Uterus (tissue), 2 donors: ENCODE results near the gene RAB9B.

Experiments
- POLR2A ChIP-seq, 2 donors: fragments of 450-650 bp; IDR thresholded peaks; one replicate each; pipeline ENCODE4 v1.6.1; 2016; ENCODE audit warnings: antibody characterized with exemption in 2 of 2, mild to moderate bottlenecking in 1 of 2, moderate library complexity in 1 of 2
- TF ChIP-seq, protein P1 (sequence below), 4 experiments: fragments of 200-600 bp in 2 of 4; fragments of 450-650 bp in 2 of 4; sonication (generic) in 2 of 4; IDR thresholded peaks; one replicate each; pipeline ENCODE4 v1.5.1; 2016 to 2019; ENCODE audit warnings: antibody characterized with exemption in 4 of 4, mild to moderate bottlenecking in 2 of 4, moderate library complexity in 1 of 4

DNA sequence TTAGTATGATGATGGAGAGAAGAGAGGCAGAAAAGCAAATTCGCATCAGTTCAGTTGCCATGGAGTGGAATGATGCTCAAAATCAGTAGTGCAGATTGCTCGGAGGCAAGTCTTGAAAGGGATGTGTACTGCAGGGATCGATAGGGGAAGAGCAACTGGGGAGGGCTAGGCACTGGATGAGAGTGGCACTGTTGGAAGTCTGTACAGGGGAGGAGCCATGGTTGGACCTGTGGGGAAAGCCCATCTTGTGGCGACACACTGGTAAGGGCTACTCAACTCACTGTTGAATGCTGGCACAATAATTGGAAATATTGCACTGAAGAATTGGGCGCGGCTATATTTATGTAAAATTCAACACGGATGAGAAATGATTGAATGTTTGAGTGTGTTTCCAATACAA, 1.2 kb downstream of the RAB9B start:
- TF ChIP-seq, protein P1, sequence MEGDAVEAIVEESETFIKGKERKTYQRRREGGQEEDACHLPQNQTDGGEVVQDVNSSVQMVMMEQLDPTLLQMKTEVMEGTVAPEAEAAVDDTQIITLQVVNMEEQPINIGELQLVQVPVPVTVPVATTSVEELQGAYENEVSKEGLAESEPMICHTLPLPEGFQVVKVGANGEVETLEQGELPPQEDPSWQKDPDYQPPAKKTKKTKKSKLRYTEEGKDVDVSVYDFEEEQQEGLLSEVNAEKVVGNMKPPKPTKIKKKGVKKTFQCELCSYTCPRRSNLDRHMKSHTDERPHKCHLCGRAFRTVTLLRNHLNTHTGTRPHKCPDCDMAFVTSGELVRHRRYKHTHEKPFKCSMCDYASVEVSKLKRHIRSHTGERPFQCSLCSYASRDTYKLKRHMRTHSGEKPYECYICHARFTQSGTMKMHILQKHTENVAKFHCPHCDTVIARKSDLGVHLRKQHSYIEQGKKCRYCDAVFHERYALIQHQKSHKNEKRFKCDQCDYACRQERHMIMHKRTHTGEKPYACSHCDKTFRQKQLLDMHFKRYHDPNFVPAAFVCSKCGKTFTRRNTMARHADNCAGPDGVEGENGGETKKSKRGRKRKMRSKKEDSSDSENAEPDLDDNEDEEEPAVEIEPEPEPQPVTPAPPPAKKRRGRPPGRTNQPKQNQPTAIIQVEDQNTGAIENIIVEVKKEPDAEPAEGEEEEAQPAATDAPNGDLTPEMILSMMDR (IDR thresholded peaks at IDR 0.05): no peak
- TF ChIP-seq POLR2A (IDR thresholded peaks at IDR 0.05): no peak
